Measurements from ENCODE around the gene LTBP1. TPM values are rescaled to one million over a fixed set of nuclear protein-coding genes. Genes with fewer than 3 reads are reported as not detected.

LTBP1 gene
- total RNA-seq, 2 donors from 2014 or later = 19.4 to 23.1 TPM

DNA sequence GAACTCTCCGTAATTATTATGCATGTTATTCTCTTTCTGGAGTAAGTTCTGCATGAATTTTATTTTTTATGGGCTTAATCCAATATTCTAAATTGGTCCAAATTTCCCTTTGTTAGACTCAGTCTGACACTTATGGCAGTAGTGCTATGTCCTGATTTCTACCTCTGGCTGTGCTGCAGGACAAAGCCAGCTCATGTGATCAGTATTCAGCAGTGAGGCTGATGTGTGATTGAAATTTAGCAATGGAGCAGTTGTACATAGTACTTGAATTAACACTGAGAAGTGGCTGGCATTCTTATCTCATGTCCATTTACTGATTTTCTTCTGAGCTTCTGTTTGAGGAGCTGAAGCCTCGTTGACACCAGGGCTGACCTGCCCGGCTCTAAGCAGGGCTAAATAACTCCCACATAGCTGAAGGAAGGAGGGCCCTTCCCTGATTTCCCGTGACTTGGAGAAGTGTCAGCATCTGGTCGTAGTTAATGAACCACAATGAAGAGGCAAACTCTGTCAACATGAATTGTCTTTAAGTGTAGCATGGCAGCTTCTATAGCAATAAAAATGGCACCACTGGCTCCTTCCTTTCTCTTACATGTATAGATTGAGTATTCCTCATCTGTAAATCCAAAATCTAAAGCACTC is 370.7 kb downstream of the LTBP1 start:
- TF ChIP-seq CTCF (IDR thresholded peaks at IDR 0.05) = no peak
- Histone ChIP-seq H3K9ac (ENCODE audit: low read depth in 2 of 2, low read length in 2 of 2) (no peak overlapping the region), H3K36me3 (no peaks in the 10 kb centered on the region), H3K27ac (no peak overlapping the region), H3K4me1 (no peaks in the 10 kb centered on the region), H3K4me3 (no peak overlapping the region), H3K27me3 (no peaks in the 10 kb centered on the region), H3K9me3 (no peaks in the 10 kb centered on the region)
- intact Hi-C loops (cut with DNase I) = no loop called here
- no peak for DNase-seq

DNA sequence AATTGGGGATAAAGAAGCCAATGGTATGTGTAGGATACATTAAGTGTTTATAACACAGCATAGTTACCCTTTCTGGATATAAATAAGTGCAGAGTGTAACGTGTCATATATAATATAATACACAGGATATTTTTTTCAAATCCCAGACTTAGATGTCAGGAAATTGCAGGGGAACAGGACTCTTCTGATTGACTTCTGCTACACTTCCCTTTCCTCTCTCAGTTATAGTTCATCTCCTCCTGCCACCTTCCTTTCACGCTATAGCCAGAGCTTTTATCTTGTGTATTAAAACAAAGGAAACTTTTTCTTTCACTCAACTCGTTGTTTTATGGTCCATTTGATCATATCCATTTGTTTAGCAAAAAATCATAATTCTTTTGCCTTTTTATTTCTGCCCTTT is 371.7 kb downstream of the LTBP1 start:
- DNase-seq = no peak
- Histone ChIP-seq H3K27ac (no peak overlapping the region), H3K27me3 (no peaks in the 10 kb centered on the region), H3K9me3 (no peaks in the 10 kb centered on the region), H3K36me3 (no peaks in the 10 kb centered on the region), H3K4me3 (no peak overlapping the region), H3K9ac (ENCODE audit: low read depth in 2 of 2, low read length in 2 of 2) (no peak overlapping the region), H3K4me1 (no peaks in the 10 kb centered on the region)
- no peak for TF ChIP-seq CTCF (IDR thresholded peaks at IDR 0.05)
- intact Hi-C loops (cut with DNase I) = no loop called here

DNA sequence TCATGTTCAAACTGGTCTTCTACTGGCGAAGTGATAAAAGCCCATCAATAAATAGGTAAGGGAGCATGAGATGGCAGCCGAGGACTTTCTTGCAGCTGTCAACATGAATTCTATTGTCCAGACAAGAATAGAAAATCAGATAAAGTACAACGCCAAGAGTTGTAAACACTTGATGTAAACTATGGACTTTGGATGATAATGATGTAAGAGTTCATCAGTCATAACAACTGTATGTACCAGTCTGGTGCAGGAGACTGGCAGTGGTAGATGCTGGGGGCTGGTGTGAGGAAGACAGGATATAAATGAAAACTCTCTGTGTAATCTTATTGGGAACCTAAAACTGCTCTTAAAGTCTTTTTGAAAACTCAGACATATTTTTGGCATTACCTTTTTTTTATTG is 373.8 kb downstream of the LTBP1 start:
- H3K9me3 ChIP-seq = no peaks in the 10 kb centered on the region
- no peak overlapping the region for H3K4me3 ChIP-seq
- no peak overlapping the region for H3K27ac ChIP-seq
- H3K27me3 ChIP-seq = no peaks in the 10 kb centered on the region
- intact Hi-C loops (cut with DNase I) = no loop called here
- no peaks in the 10 kb centered on the region for H3K4me1 ChIP-seq
- no peak for TF ChIP-seq CTCF (IDR thresholded peaks at IDR 0.05)
- no peak for DNase-seq
- H3K9ac ChIP-seq (ENCODE audit: low read depth in 2 of 2, low read length in 2 of 2) = no peak overlapping the region
- H3K36me3 ChIP-seq = no peaks in the 10 kb centered on the region

DNA sequence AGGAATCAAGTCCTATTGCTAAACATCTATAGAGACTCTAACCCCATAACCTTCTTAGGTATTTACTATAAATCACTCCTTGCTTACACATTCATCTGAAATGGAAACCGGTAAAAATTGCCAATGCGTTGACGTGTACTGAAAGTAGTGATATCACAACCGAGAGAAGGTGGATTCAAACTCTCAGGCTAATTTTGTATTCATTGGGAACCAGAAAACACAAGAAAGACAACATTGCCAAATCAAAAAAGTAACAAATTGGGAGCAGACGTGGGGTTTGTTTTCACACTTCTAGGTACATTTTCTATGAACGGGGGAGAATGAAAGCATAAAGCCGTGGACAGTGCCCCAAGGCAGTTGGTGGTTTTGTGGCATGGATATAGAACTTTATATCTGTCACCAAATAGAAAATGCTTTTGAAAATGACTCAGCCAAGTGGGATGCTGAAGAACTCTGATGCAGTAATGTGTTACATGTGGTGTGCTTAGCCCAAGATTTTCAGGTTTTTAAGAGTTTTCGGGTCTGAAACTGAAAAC is 374.6 kb downstream of the LTBP1 start:
- no peaks in the 10 kb centered on the region for H3K27me3 ChIP-seq
- no peaks in the 10 kb centered on the region for H3K4me1 ChIP-seq
- no peak overlapping the region for H3K9ac ChIP-seq (ENCODE audit: low read depth in 2 of 2, low read length in 2 of 2)
- no peak overlapping the region for H3K4me3 ChIP-seq
- no peaks in the 10 kb centered on the region for H3K9me3 ChIP-seq
- no peaks in the 10 kb centered on the region for H3K36me3 ChIP-seq
- TF ChIP-seq CTCF (IDR thresholded peaks at IDR 0.05) = no peak
- DNase-seq = no peak
- no peak overlapping the region for H3K27ac ChIP-seq
- intact Hi-C loops (cut with DNase I) = no loop called here

GRCh38 chr2:33321876-33322483 is 375.2 kb downstream of the LTBP1 start:
- H3K27me3 ChIP-seq = no peaks in the 10 kb centered on the region
- no peak overlapping the region for H3K27ac ChIP-seq
- no peak for DNase-seq
- intact Hi-C loops (cut with DNase I) = no loop called here
- no peak for TF ChIP-seq CTCF (IDR thresholded peaks at IDR 0.05)
- no peak overlapping the region for H3K9ac ChIP-seq (ENCODE audit: low read depth in 2 of 2, low read length in 2 of 2)
- no peaks in the 10 kb centered on the region for H3K4me1 ChIP-seq
- no peaks in the 10 kb centered on the region for H3K9me3 ChIP-seq
- H3K36me3 ChIP-seq = no peaks in the 10 kb centered on the region
- H3K4me3 ChIP-seq = no peak overlapping the region
